NCI-H526 (cell line): ENCODE results near the gene SUPT7L.
"Not testable (repeated sequence)": the region's sequence is repeated elsewhere in the genome, so short reads cannot be mapped to it uniquely, and the experiment has no call there.

Source experiments
- DNase-seq, 2 experiments: peaks; one replicate each; lab custom pipeline; 2025; lab: John Stamatoyannopoulos, UW

The SUPT7L gene

GRCh38 chr2:27638037-27638637 lies 25.3 kb downstream of the SUPT7L start:
- no peak for DNase-seq

GRCh38 chr2:27636766-27637165 lies 26.6 kb downstream of the SUPT7L start:
- DNase-seq = no peak

GRCh38 chr2:27634291-27634690 lies 29.1 kb downstream of the SUPT7L start:
- DNase-seq = no peak

GRCh38 chr2:27630257-27630656 lies 33.2 kb downstream of the SUPT7L start:
- DNase-seq = not testable (repeated sequence)

DNA sequence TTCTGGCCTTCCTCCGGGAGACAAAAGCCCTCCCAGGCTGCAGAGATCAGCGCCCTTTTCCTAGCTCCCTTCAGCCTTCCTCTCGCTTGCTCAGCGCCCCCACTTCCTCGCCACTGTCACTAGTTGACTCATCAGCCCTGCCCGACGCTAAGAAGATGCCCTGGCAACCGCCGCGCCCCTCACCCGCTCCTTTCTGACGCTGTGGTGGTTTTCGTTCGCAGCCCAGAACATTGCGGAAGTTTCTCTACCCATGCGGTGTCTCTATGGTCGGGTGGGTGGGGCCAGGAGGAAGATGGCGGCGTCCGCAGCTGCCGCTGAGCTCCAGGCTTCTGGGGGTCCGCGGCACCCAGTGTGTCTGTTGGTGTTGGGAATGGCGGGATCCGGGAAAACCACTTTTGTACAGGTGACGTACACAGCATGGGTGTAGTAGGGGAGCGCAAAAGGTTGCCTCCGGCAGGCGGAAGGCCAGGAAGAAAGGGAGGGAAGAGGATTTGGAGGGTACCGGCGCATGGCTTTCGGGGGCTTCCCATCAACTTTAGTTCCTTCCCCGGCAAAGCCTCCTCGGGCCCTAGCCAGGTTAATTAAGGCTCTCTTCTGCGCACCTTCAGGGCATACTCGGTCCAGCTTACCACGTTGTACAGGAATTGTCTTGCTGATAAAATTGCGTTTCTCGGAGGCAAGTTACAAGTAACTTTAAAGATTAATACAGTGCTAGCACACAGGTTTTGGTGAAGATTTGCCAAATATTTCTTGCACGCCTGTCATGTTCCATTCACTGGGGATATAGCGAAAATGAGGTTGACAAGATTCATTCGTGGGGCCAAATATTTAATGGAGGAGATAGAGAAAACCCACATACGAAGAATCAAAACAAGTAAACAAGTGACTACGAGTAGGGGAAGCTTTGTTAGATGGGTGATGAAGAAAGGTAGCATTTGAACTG lies 34.4 kb downstream of the SUPT7L start, which contains the start of the genes CCDC121 and GPN1:
Gene CCDC121, minus strand, starts transcription at position 246 of the 943 bp plus-strand sequence. CDS start 1,213 bp downstream, outside the sequence.
Gene GPN1, plus strand, starts transcription at position 284 of the 943 bp plus-strand sequence. Its CDS starts 9 bp downstream, at position 293.
- DNase-seq = peak; percentile 56 to 90

- DNase-seq = peak in 1 of 2 experiments; percentile 10
These were observed 35.2 kb downstream of the SUPT7L start for GRCh38 chr2:27627963-27628766.

- not testable (repeated sequence) for DNase-seq
These were observed 36.5 kb downstream of the SUPT7L start for GRCh38 chr2:27626921-27627320.

DNA sequence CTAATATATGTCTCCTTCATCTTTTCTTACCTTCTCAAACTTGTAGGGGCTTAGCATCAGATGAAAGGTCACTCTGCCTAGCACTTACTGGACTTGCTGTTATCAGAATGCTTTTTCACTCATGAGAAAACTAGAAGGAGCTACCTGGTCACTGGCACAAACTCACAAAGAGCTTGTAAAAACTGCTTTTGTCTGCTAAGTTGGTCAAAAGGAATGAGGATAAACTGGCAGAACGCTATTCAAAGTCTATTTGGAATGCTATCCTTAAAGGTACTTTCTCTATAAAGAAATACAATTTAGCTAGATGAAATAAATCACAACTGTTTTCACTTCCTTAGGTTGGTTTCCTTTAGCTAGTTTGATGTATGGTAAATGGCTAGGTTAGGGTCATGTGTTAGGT lies 37.1 kb downstream of the SUPT7L start:
- DNase-seq = not testable (repeated sequence)

DNA sequence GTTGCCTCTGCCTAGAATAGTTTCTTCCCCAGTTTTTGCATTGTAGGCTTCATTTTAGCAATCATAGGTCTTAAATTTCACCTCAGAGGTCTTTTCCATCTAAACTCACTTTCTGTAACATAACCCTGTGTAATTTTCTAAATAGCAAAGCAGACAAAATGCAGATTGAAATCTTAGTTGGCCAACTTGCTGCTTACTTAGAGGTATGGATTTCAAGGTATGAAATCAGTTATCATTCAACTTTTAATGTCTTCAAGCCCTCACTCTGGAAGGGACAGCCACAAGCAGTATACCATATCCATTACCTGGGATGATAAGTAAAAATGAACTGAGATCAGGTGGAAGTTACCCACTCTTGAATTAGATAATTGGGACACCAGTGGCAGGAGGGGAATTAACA lies 38.5 kb downstream of the SUPT7L start:
- no peak for DNase-seq

GRCh38 chr2:27622921-27623384 lies 40.5 kb downstream of the SUPT7L start:
- no peak for DNase-seq

DNA sequence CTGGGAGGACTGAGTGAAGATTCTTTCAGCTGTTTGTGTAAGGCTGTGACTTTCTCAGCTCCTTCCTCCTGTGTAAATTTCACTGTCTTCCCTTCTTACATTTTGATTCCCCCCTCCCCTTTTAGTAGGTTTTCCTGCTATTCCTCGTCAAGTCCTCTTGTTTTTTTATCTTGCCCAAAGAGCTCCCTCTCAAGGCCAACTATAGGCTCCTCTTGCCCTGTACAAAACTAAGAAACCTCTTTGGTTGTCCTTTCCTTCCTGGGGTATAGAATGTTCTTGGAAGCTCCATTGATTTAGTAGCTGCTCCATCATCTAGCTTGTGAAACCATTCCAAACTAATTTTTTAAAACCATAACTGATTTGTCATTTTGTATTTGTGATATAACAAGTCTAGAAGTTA lies 41.9 kb downstream of the SUPT7L start:
- no peak for DNase-seq

- DNase-seq = no peak
These were observed 48.1 kb downstream of the SUPT7L start for GRCh38 chr2:27615316-27615715.

- DNase-seq = no peak
These were observed 49.4 kb downstream of the SUPT7L start for GRCh38 chr2:27613985-27614384.

DNA sequence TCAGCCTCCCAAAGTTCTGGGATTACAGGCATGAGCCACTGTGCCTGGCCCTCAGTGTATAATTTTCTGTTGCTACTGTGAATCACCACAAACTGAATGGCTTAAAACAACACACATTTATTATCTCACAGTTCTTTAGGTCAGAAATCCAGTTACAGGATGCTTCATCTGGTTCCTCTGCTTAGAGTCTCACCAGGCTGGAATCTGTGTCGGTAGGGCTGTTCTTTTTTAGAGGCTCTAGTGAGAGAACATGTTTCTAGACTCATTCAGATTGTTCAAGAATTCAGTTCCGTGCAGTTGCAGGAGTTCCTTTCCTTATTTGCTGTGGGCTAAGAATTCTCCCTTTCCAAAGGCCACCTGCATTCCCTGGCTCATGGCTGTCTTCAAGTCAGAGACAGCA lies 56.8 kb downstream of the SUPT7L start:
- DNase-seq = no peak
